ENCODE measurements around the gene CREBBP. TPM values are rescaled to one million over a fixed set of nuclear protein-coding genes. Genes with fewer than 3 reads are reported as not detected.
A peak's percentile ranks its signal among the peaks of the same experiment; 100 is the strongest.

The CREBBP gene
- total RNA-seq, 1 donor from 2014 or later, result 33.5 TPM

GRCh38 chr16:3878610-3879009, 1.9 kb downstream of the CREBBP start:
- intact Hi-C loops (cut with micrococcal nuclease), result no loop called here
- Histone ChIP-seq H3K36me3 (no peaks in the 10 kb centered on the region), H3K9me3 (replicated peaks) (no peaks in the 10 kb centered on the region), H3K4me3 (peak overlapping the region; percentile 93), H3K27ac (replicated peaks) (no peak overlapping the region), H3K4me1 (peaks cover 68% of the 10 kb centered on the region), H3K27me3 (ENCODE audit: low read depth) (no peaks in the 10 kb centered on the region)
- TF ChIP-seq CTCF (IDR thresholded peaks at IDR 0.05; ENCODE audit: borderline replicate concordance), result no peak
- no peak for DNase-seq

- no peak for DNase-seq
- Histone ChIP-seq H3K36me3 (no peaks in the 10 kb centered on the region), H3K27ac (replicated peaks) (no peak overlapping the region), H3K9me3 (replicated peaks) (no peaks in the 10 kb centered on the region), H3K27me3 (ENCODE audit: low read depth) (no peaks in the 10 kb centered on the region), H3K4me1 (peaks cover 87% of the 10 kb centered on the region), H3K4me3 (peak overlapping the region; percentile 34)
- intact Hi-C loops (cut with micrococcal nuclease), result no loop called here
- TF ChIP-seq CTCF (IDR thresholded peaks at IDR 0.05; ENCODE audit: borderline replicate concordance), result no peak
These were observed 3.8 kb downstream of the CREBBP start for GRCh38 chr16:3876695-3877094.

- no peak overlapping the region for H3K27ac ChIP-seq (replicated peaks)
- TF ChIP-seq CTCF (IDR thresholded peaks at IDR 0.05; ENCODE audit: borderline replicate concordance), result no peak
- peaks cover 89% of the 10 kb centered on the region for H3K4me1 ChIP-seq
- intact Hi-C loops (cut with micrococcal nuclease), result no loop called here
- H3K9me3 ChIP-seq (replicated peaks), result no peaks in the 10 kb centered on the region
- no peak for DNase-seq
- no peaks in the 10 kb centered on the region for H3K36me3 ChIP-seq
- H3K27me3 ChIP-seq (ENCODE audit: low read depth), result no peaks in the 10 kb centered on the region
- peak overlapping the region; percentile 34 for H3K4me3 ChIP-seq
These were observed 4.4 kb downstream of the CREBBP start for GRCh38 chr16:3876160-3876559.

GRCh38 chr16:3874794-3875692, 5.5 kb downstream of the CREBBP start:
- no peak for DNase-seq
- Histone ChIP-seq H3K4me1 (peaks cover 97% of the 10 kb centered on the region), H3K27me3 (ENCODE audit: low read depth) (no peaks in the 10 kb centered on the region), H3K4me3 (no peak overlapping the region), H3K36me3 (no peaks in the 10 kb centered on the region), H3K9me3 (replicated peaks) (no peaks in the 10 kb centered on the region), H3K27ac (replicated peaks) (no peak overlapping the region)
- intact Hi-C loops (cut with micrococcal nuclease), result no loop called here
- TF ChIP-seq CTCF (IDR thresholded peaks at IDR 0.05; ENCODE audit: borderline replicate concordance), result no peak

- no peak overlapping the region for H3K27ac ChIP-seq (replicated peaks)
- H3K36me3 ChIP-seq, result no peaks in the 10 kb centered on the region
- no peak overlapping the region for H3K4me3 ChIP-seq
- H3K9me3 ChIP-seq (replicated peaks), result no peaks in the 10 kb centered on the region
- peaks cover 100% of the 10 kb centered on the region for H3K4me1 ChIP-seq
- TF ChIP-seq CTCF (IDR thresholded peaks at IDR 0.05; ENCODE audit: borderline replicate concordance), result no peak
- no peak for DNase-seq
- H3K27me3 ChIP-seq (ENCODE audit: low read depth), result no peaks in the 10 kb centered on the region
- intact Hi-C loops (cut with micrococcal nuclease), result no loop called here
These were observed 6.3 kb downstream of the CREBBP start for GRCh38 chr16:3874242-3874641.

Measured in left ventricle myocardium inferior (tissue), 1 donor.